SU-DHL-6 (cell line): ENCODE results near the gene KCNT2.
A peak's percentile ranks its signal among the peaks of the same experiment; 100 is the strongest.

Experiments
- H2AFZ ChIP-seq: fragments of 200-600 bp; sonication (generic); 2 replicates; pipeline ENCODE4 v1.6.1; 2014; ENCODE audit warnings: low read depth, mild to moderate bottlenecking, moderate library complexity, mixed read lengths, antibody characterized with exemption, low read length; ENCODE audit not compliant: severe bottlenecking
- H3F3A ChIP-seq: fragments of 200-600 bp; shearing (Covaris generic); 2 replicates; pipeline ENCODE4 v1.6.0; 2016; ENCODE audit warnings: antibody characterized with exemption, mild to moderate bottlenecking; ENCODE audit not compliant: insufficient read depth
- H3K27ac ChIP-seq: fragments of 200-600 bp; sonication (generic); 2 replicates; pipeline ENCODE4 v1.5.1; 2016; ENCODE audit warnings: low read depth, mild to moderate bottlenecking, low read length, moderate library complexity, mixed read lengths
- H3K27me3 ChIP-seq: fragments of 200-600 bp; sonication (generic), shearing (Covaris generic); 2 replicates; pipeline ENCODE4 v1.6.0; 2014; ENCODE audit warnings: mild to moderate bottlenecking, low read length
- H3K36me3 ChIP-seq: fragments of 200-600 bp; sonication (generic); 2 replicates; pipeline ENCODE4 v1.6.1; 2014; ENCODE audit warnings: mild to moderate bottlenecking, low read length, mixed read lengths
- H3K4me2 ChIP-seq: fragments of 300-600, 200-600 bp; shearing (Covaris generic), sonication (generic); 2 replicates; pipeline ENCODE4 v1.6.0; 2014; ENCODE audit warnings: low read length, low read depth, mild to moderate bottlenecking; ENCODE audit not compliant: poor library complexity, severe bottlenecking
- H3K4me3 ChIP-seq: fragments of 200-600 bp; sonication (generic); 2 replicates; pipeline ENCODE4 v1.5.1; 2014; ENCODE audit warnings: antibody characterized with exemption, low read length, mild to moderate bottlenecking, mixed read lengths; ENCODE audit not compliant: insufficient read depth, poor library complexity, severe bottlenecking
- H3K79me2 ChIP-seq: fragments of 200-600 bp; sonication (generic); 2 replicates; pipeline ENCODE4 v1.6.1; 2014; ENCODE audit warnings: mild to moderate bottlenecking, low read length, moderate library complexity; ENCODE audit not compliant: insufficient read depth
- H3K9ac ChIP-seq: fragments of 200-600 bp; sonication (generic); 2 replicates; pipeline ENCODE4 v1.7.0; 2014; ENCODE audit warnings: mild to moderate bottlenecking, low read length
- H3K9me2 ChIP-seq: fragments of 200-600 bp; sonication (generic); replicated peaks from 2 replicates; pipeline ENCODE4 v1.6.1; 2014; ENCODE audit warnings: low read length; ENCODE audit not compliant: insufficient read depth
- H3K9me3 ChIP-seq: fragments of 200-600 bp; sonication (generic); 2 replicates; pipeline ENCODE4 v1.6.1; 2014; ENCODE audit warnings: low read length, mixed read lengths; ENCODE audit not compliant: insufficient read depth
- H4K20me1 ChIP-seq: fragments of 200-600 bp; sonication (generic); 2 replicates; pipeline ENCODE4 v1.6.1; 2014; ENCODE audit warnings: low read depth, mild to moderate bottlenecking, antibody characterized with exemption, low read length, moderate library complexity, mixed read lengths
- CTCF ChIP-seq: fragments of 200-600 bp; sonication (generic); IDR thresholded peaks from one replicate; pipeline ENCODE4 v1.5.1; 2017; ENCODE audit warnings: antibody characterized with exemption, mild to moderate bottlenecking, low read length, moderate library complexity; ENCODE audit not compliant: insufficient read depth, poor library complexity, severe bottlenecking
- EZH2phosphoT487 ChIP-seq: fragments of 200-600 bp; sonication (generic), shearing (Covaris generic); conservative IDR thresholded peaks from 2 replicates; pipeline ENCODE4 v1.6.1; 2018; ENCODE audit warnings: mild to moderate bottlenecking, antibody characterized with exemption, low read length, moderate library complexity, mixed read lengths

KCNT2 gene

DNA sequence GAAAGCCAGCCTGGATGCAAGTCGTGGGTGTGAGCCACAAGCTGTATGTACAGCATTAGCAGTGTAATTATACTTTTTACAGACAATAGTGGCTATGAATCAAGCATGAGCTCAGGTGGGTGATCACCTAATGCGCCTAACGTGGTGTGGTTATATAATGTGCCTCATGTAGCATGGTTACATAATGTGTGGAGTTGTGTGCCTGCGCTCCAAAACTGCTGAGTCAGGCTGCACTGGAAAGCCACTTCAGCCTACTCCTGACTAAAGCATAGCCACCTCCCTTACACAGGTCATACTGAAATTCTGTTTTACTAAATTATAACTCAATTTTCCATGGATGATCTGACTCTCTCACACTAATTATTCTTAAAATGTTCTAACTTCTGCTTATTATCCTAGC lies 69.8 kb downstream of the KCNT2 start:
- 0 out of 2 replicates have a peak, but pooled peaks cover 4% of the 10 kb centered on the region for H3K36me3 ChIP-seq
- H3K27me3 ChIP-seq: no peaks in the 10 kb centered on the region
- H4K20me1 ChIP-seq: no peaks in the 10 kb centered on the region
- no peak overlapping the region for H3K4me2 ChIP-seq
- no peaks in the 10 kb centered on the region for H3K9me2 ChIP-seq
- TF ChIP-seq EZH2phosphoT487 (no peak), CTCF (no peak)
- H3K27ac ChIP-seq: no peak overlapping the region
- no peak overlapping the region for H3K9ac ChIP-seq
- H3K79me2 ChIP-seq: no peaks in the 10 kb centered on the region
- no peak overlapping the region for H2AFZ ChIP-seq
- H3K4me3 ChIP-seq: no peak overlapping the region
- H3K9me3 ChIP-seq: peaks cover 54% of the 10 kb centered on the region
- H3F3A ChIP-seq: no peaks in the 10 kb centered on the region

DNA sequence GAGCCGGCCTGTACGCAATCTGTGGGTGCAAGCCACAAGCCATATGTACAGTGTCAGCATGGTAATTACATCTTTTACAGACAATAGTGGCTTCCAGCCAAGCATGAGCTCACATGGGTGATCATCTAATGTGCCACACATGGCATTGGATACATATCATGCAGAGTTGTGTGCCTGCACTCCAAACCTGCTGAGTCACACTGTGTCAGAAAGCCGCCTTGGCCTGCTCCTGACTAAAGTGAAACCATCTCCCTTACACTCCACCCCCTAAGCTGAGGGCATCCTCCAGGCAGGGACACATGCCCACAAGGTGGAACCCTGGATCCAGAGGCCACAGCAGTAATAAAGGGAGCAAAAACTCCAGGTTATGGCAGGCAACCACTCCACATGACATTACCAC lies 72.5 kb downstream of the KCNT2 start:
- H4K20me1 ChIP-seq: no peaks in the 10 kb centered on the region
- H3K79me2 ChIP-seq: no peaks in the 10 kb centered on the region
- H2AFZ ChIP-seq: no peak overlapping the region
- peaks cover 54% of the 10 kb centered on the region for H3K9me3 ChIP-seq
- H3K9ac ChIP-seq: no peak overlapping the region
- H3K27ac ChIP-seq: no peak overlapping the region
- no peak overlapping the region for H3K4me3 ChIP-seq
- no peaks in the 10 kb centered on the region for H3K9me2 ChIP-seq
- no peak overlapping the region for H3K4me2 ChIP-seq
- no peaks in the 10 kb centered on the region for H3F3A ChIP-seq
- no peak for TF ChIP-seq EZH2phosphoT487
- TF ChIP-seq CTCF: no peak
- no peaks in the 10 kb centered on the region for H3K27me3 ChIP-seq
- H3K36me3 ChIP-seq: 0 out of 2 replicates have a peak, but pooled peaks cover 4% of the 10 kb centered on the region

GRCh38 chr1:196531737-196532524 lies 76.3 kb downstream of the KCNT2 start:
- H3K27me3 ChIP-seq: no peaks in the 10 kb centered on the region
- H3K9me2 ChIP-seq: no peaks in the 10 kb centered on the region
- H3K79me2 ChIP-seq: no peaks in the 10 kb centered on the region
- peak overlapping the region; percentile 83 for H2AFZ ChIP-seq
- 0 out of 2 replicates have a peak, but pooled peaks cover 4% of the 10 kb centered on the region for H3K36me3 ChIP-seq
- H3K4me3 ChIP-seq: no peak overlapping the region
- H3K9ac ChIP-seq: no peak overlapping the region
- H4K20me1 ChIP-seq: no peaks in the 10 kb centered on the region
- peaks cover 30% of the 10 kb centered on the region for H3K9me3 ChIP-seq
- no peak overlapping the region for H3K4me2 ChIP-seq
- no peak for TF ChIP-seq CTCF
- no peak for TF ChIP-seq EZH2phosphoT487
- H3F3A ChIP-seq: no peaks in the 10 kb centered on the region
- H3K27ac ChIP-seq: no peak overlapping the region
